ENCODE data around the gene HTN3.
"Not testable (repeated sequence)": the region's sequence is repeated elsewhere in the genome, so short reads cannot be mapped to it uniquely, and the experiment has no call there.

DNA sequence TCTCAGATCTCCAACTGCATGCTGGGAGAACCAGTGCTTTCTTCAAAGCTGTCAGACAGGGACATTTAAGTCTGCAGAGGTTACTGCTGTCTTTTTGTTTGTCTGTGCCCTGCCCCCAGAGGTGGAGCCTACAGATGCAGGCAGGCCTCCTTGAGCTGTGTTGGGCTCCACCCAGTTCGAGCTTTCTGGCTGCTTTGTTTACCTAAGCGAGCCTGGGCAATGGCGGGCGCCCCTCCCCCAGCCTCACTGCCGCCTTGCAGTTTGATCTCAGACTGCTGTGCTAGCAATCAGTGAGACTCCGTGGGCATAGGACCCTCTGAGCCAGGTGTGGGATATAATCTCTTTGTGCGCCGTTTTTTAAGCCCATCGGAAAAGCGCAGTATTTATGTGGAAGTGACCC lies 9.3 kb upstream of the HTN3 start:
- not testable (repeated sequence) for TF ChIP-seq POLR2AphosphoS5, POLR2A (IDR thresholded peaks at IDR 0.05)
- TF ChIP-seq, protein P1, sequence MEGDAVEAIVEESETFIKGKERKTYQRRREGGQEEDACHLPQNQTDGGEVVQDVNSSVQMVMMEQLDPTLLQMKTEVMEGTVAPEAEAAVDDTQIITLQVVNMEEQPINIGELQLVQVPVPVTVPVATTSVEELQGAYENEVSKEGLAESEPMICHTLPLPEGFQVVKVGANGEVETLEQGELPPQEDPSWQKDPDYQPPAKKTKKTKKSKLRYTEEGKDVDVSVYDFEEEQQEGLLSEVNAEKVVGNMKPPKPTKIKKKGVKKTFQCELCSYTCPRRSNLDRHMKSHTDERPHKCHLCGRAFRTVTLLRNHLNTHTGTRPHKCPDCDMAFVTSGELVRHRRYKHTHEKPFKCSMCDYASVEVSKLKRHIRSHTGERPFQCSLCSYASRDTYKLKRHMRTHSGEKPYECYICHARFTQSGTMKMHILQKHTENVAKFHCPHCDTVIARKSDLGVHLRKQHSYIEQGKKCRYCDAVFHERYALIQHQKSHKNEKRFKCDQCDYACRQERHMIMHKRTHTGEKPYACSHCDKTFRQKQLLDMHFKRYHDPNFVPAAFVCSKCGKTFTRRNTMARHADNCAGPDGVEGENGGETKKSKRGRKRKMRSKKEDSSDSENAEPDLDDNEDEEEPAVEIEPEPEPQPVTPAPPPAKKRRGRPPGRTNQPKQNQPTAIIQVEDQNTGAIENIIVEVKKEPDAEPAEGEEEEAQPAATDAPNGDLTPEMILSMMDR (IDR thresholded peaks at IDR 0.05): not testable (repeated sequence)
